ELR (cell line): ENCODE data around the gene ABCC11.
A peak's percentile ranks its signal among the peaks of the same experiment; 100 is the strongest.

Experiments
- DNase-seq: peaks from one replicate; pipeline ENCODE4 v3.0.0-alpha.2; 2015; ENCODE audit warnings: low read depth

Gene ABCC11

GRCh38 chr16:48161906-48162305 is 85.4 kb downstream of the ABCC11 start:
- DNase-seq, result no peak

- DNase-seq, result no peak
Observed at GRCh38 chr16:48160575-48160974, 86.8 kb downstream of the ABCC11 start.

GRCh38 chr16:48158296-48158695 is 89.0 kb downstream of the ABCC11 start:
- DNase-seq, result peak; percentile 84

- no peak for DNase-seq
Observed at GRCh38 chr16:48157794-48158193, 89.5 kb downstream of the ABCC11 start.

- DNase-seq, result no peak
Observed at GRCh38 chr16:48157302-48157701, 90.0 kb downstream of the ABCC11 start.

GRCh38 chr16:48156790-48157209 is 90.5 kb downstream of the ABCC11 start:
- DNase-seq, result peak; percentile 81

- DNase-seq, result no peak
Observed at GRCh38 chr16:48155926-48156789, 91.2 kb downstream of the ABCC11 start, which contains the start of gene ABCC12. TSS of gene ABCC12 (minus strand) at chr16:48155993. CDS start at chr16:48146424, 9,569 bp downstream.

GRCh38 chr16:48153774-48154173 is 93.6 kb downstream of the ABCC11 start:
- no peak for DNase-seq

- DNase-seq, result no peak
Observed at GRCh38 chr16:48152226-48152625, 95.1 kb downstream of the ABCC11 start.

- no peak for DNase-seq
Observed at GRCh38 chr16:48150707-48151106, 96.6 kb downstream of the ABCC11 start.

GRCh38 chr16:48146710-48147109 is 100.6 kb downstream of the ABCC11 start:
- DNase-seq, result no peak

- DNase-seq, result no peak
Observed at GRCh38 chr16:48146131-48146530, 101.2 kb downstream of the ABCC11 start.

GRCh38 chr16:48143812-48144368 is 103.4 kb downstream of the ABCC11 start:
- DNase-seq, result no peak

- DNase-seq, result no peak
Observed at GRCh38 chr16:48140821-48141220, 106.5 kb downstream of the ABCC11 start.

GRCh38 chr16:48139517-48139916 is 107.8 kb downstream of the ABCC11 start:
- DNase-seq, result no peak

GRCh38 chr16:48138543-48138942 is 108.8 kb downstream of the ABCC11 start:
- DNase-seq, result no peak

GRCh38 chr16:48137822-48138221 is 109.5 kb downstream of the ABCC11 start:
- no peak for DNase-seq

GRCh38 chr16:48136547-48137360 is 110.6 kb downstream of the ABCC11 start:
- DNase-seq, result no peak

GRCh38 chr16:48133455-48134211 is 113.7 kb downstream of the ABCC11 start:
- no peak for DNase-seq

- DNase-seq, result no peak
Observed at GRCh38 chr16:48132696-48133095, 114.6 kb downstream of the ABCC11 start.

GRCh38 chr16:48131201-48131935 is 116.0 kb downstream of the ABCC11 start:
- DNase-seq, result no peak
